ENCODE data around the gene SNX33. TPM values are rescaled to one million over a fixed set of nuclear protein-coding genes. Genes with fewer than 3 reads are reported as not detected.

SNX33 gene, protein sequence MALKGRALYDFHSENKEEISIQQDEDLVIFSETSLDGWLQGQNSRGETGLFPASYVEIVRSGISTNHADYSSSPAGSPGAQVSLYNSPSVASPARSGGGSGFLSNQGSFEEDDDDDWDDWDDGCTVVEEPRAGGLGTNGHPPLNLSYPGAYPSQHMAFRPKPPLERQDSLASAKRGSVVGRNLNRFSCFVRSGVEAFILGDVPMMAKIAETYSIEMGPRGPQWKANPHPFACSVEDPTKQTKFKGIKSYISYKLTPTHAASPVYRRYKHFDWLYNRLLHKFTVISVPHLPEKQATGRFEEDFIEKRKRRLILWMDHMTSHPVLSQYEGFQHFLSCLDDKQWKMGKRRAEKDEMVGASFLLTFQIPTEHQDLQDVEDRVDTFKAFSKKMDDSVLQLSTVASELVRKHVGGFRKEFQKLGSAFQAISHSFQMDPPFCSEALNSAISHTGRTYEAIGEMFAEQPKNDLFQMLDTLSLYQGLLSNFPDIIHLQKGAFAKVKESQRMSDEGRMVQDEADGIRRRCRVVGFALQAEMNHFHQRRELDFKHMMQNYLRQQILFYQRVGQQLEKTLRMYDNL
- total RNA-seq (2022; extraction: Qiagen RNA extraction; ENCODE audit: low read depth): 12.8 to 17.0 TPM (median 16.1 TPM) in 5 replicates

GRCh38 chr15:75647370-75648155 lies at the start of gene SNX33:
TSS of gene SNX33 (plus strand) at chr15:75647912. CDS start at chr15:75649103, 1,191 bp downstream.

DNA sequence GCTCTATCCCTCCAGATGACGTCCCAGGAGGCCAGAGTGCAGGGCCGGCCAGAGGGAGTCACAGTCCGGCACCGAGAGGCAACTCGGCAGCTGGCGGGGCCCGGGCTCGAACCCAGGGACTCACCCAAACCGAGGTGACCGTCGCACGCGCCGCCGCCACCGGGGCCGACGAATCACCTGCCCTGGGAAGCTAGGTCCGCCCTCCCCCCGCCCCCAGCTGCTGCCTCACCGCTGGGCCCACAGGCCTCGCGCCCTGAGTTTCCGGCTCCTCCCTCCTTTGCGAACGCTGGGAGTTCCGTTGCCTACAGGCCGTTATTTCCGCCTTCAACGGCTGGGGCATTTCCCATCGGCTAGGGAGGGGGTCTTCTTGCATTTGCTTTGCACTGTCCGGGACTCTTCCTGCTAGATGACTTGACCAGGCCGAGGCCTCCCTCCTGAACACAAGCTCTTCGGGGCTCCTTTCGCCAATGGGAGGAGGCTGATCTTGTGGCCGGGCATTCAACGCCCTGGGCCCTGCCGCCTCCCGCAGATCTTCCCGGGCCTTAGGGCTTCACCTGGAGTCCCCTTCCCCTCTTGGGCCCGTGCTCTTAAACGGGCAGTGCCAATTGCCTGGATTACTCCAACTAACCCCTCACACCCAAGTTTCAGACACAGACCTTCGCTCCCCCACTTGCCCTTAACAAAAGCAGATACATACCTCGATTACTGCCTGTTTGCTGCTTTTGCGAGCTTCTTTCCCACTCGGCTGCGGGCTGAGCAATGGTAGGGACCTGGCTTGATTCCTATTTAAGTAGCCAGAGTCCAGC lies 22.0 kb upstream of the SNX33 start, which contains the start of gene SNUPN:
Gene SNUPN (minus strand): TSS at position 184 of the 806 bp plus-strand sequence. CDS start 4,674 bp downstream, outside the sequence.

DNA sequence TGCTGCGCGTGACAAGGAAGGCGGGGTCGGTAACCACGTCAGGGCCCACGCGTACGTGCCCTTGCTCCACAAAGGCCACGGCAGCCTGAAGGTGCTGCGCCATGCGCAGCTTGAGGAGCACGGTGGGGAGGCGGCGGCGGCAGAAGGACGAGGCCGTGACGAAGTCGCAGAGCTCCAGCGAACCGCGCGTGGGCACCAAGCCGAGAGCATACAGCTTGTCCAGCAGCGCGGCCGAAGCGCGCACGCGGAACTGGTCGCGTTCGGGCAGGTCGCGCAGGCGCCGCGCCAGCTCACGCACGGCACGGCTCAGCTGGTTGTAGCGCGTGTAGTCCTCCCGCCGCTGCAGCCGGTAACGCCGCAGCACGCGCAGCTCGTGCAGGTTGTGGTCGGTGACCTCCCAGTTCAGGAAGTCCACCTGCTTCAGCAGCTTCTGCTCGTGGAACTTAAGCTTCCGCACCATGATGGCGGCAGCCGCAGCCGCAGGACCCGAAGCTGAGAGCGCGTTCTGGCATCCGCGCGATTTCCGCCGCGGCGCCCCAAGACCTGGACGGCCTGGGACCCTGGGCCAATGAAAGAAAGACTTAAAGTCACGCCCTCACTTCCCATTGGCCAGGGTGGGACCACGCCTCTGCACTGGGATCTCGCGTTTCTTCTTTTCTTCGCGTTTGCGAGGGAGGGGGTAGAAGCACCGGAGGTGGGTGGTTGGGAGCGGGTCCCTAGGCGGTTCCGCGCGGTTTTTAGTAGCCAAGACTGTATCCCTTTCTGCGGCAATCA lies 7.8 kb upstream of the SNX33 start, which contains the start of gene IMP3:
Gene IMP3 (minus strand): TSS at position 516 of the 774 bp plus-strand sequence. CDS start 56 bp downstream, at position 460.

Other genes starting within 250 kb of the SNX33 start
- gene SIN3A, start 196.2 kb upstream of the SNX33 start, total RNA-seq (2022; extraction: Qiagen RNA extraction; ENCODE audit: low read depth): 25.8 to 38.2 TPM (median 33.5 TPM) in 5 replicates
- 36.3 to 49.9 TPM (median 45.3 TPM) in 5 replicates for gene PTPN9, start 68.6 kb upstream of the SNX33 start, total RNA-seq (2022; extraction: Qiagen RNA extraction; ENCODE audit: low read depth)
- 31.5 to 35.0 TPM (median 33.5 TPM) in 5 replicates for gene SNUPN, start 22.2 kb upstream of the SNX33 start, total RNA-seq (2022; extraction: Qiagen RNA extraction; ENCODE audit: low read depth)
- 91.4 to 134 TPM (median 131 TPM) in 5 replicates for gene IMP3, start 7.7 kb upstream of the SNX33 start, total RNA-seq (2022; extraction: Qiagen RNA extraction; ENCODE audit: low read depth)
- gene CSPG4, start 64.9 kb downstream of the SNX33 start, total RNA-seq (2022; extraction: Qiagen RNA extraction; ENCODE audit: low read depth): 0.09 to 0.13 TPM (median 0.12 TPM) in 5 replicates
- gene UBE2Q2, start 195.5 kb downstream of the SNX33 start, total RNA-seq (2022; extraction: Qiagen RNA extraction; ENCODE audit: low read depth): 32.3 to 37.0 TPM (median 34.1 TPM) in 5 replicates

All from A549 treated with CpdA at 1 μM for 4 hours (cell line).